Urinary bladder (tissue), 4 donors: ENCODE data around the gene CDY1B. TPM values are rescaled to one million over a fixed set of nuclear protein-coding genes. Genes with fewer than 3 reads are reported as not detected.
"Not testable (repeated sequence)": the region's sequence is repeated elsewhere in the genome, so short reads cannot be mapped to it uniquely, and the experiment has no call there.

Experiments used
- DNase-seq: peaks from one replicate; pipeline ENCODE4 v3.0.0-alpha.2; 2015; ENCODE audit errors: extremely low spot score
- H3K27ac ChIP-seq: one replicate; pipeline ENCODE4 v1.5.1; 2013; ENCODE audit warnings: low read depth, mild to moderate bottlenecking, moderate library complexity
- H3K36me3 ChIP-seq: one replicate; pipeline ENCODE4 v1.6.1; 2013; ENCODE audit warnings: mild to moderate bottlenecking, moderate library complexity; ENCODE audit not compliant: insufficient read depth
- H3K4me1 ChIP-seq: one replicate; pipeline ENCODE4 v1.6.1; 2013; ENCODE audit warnings: mild to moderate bottlenecking, moderate library complexity; ENCODE audit not compliant: insufficient read depth
- H3K4me3 ChIP-seq: one replicate; pipeline ENCODE4 v1.5.1; 2013; ENCODE audit warnings: low read depth, low read length
- WGBS: extraction: QIAGEN DNeasy Blood & Tissue Kit; methylation state at CpG from one replicate; pipeline ENCODE4 v1.1.7; 2013; 5-methylcytosine and 5-hydroxymethylcytosine counted together
- polyA plus RNA-seq: library from polyadenylated mRNA; stranded (reverse); fragments of 200-250 nt; gene quantifications from one replicate; pipeline ENCODE4 v1.2.3, GENCODE V29; 2013
- total RNA-seq: library from RNA; depleted of rRNA; stranded (reverse); fragments of >200 nt; gene quantifications from one replicate; pipeline ENCODE4 v1.2.3, GENCODE V29; 2014
- donor health status: healthy with polysubstance abuse.
- donor health status: healthy.

CDY1B gene
- not detected for total RNA-seq
- polyA plus RNA-seq: not detected

DNA sequence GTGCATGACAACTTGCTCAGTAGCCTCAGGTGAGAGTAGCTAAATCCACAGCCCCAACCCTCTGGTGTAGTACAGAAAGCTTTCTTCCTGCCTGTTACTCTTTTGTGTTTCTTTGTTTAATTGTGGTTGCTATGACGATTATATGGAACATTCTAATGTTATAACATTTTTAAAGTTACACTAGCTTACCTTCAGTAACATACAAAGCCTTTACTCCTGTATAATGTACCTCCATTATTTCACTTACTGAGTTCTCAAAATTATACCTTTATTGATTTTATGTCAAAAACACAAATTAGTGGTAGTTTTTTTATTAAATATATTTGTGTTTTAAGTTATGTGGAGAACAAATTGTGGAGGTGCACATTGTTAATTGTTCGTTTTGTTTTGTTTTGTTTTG is at the start of gene CDY1B:
Gene CDY1B, minus strand, starts transcription at position 101 of the 400 bp plus-strand sequence. CDS start 331 bp downstream, outside the sequence.
- H3K36me3 ChIP-seq, H3K4me3 ChIP-seq, DNase-seq, H3K27ac ChIP-seq, H3K4me1 ChIP-seq: not testable (repeated sequence)
- whole genome bisulfite sequencing: no CpG with 5 or more reads among the region's 2 CpGs

DNA sequence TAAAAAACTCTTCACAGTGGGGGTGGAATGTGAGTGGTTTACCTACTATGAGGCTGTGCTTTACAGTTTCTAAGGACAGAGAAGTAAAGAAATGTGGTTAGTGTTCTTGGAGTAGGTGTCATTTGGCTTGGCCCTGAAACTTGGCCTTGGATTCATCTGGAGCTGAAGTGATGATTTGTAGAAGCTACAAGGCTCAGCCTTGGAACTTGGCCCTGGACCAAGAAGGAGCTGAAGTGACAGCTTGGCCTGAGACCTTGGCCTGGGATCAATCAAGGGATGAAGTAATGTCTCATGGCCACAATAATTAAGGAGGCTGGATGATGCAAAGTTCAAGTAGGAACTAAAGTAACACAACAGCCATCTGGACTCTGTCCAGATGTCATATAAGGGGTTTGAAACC is 1.7 kb upstream of the CDY1B start:
- H3K27ac ChIP-seq, H3K4me1 ChIP-seq, DNase-seq, H3K36me3 ChIP-seq, H3K4me3 ChIP-seq: not testable (repeated sequence)

- H3K27ac ChIP-seq, H3K4me3 ChIP-seq, DNase-seq, H3K4me1 ChIP-seq, H3K36me3 ChIP-seq: not testable (repeated sequence)
- no CpG with 5 or more reads among the region's 3 CpGs for WGBS
These were observed 4.6 kb downstream of the CDY1B start for GRCh38 chrY:24043209-24043608.

DNA sequence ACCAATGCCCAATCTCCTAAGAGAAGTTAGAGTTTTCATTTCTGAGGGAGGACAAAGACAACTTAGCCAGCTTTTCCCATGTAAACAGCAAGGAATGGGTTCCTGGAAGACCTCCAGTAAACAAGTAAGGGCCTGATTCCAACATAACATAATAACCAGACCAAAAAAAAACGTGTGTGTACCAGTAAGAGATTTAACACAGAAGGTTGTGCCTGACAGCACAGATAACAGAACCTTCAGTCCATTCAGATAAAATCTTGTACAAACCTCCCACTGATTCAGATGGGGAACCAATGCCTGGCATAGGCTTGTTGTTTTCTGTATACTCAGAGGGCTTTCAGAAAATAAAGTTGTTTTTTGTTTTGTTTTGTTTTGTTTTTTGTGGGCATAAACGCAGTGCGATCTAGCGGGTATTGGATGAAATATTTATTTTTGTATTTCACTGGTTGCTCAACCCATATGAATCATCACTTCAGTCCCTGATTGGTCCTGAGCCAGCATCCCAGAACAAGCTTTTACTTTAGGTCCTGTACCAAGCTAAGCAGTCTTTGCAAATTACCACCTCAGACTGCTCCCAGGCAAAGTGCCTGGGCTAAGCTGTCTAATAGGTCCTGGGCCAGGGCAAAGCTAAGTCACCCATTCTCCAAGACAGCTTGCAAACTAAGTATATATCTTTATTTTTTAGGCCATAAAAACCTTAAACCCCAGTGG is 8.7 kb downstream of the CDY1B start:
- H3K4me3 ChIP-seq, H3K27ac ChIP-seq, H3K4me1 ChIP-seq, DNase-seq, H3K36me3 ChIP-seq: not testable (repeated sequence)
- no CpG with 5 or more reads among the region's 4 CpGs for WGBS

- no CpG with 5 or more reads among the region's 9 CpGs for WGBS
- H3K36me3 ChIP-seq, H3K27ac ChIP-seq, H3K4me1 ChIP-seq, DNase-seq, H3K4me3 ChIP-seq: not testable (repeated sequence)
These were observed 21.4 kb downstream of the CDY1B start for GRCh38 chrY:24026212-24027103.
